Ovary (tissue), 9 donors: Measurements from ENCODE around the gene ALDOA. TPM values are rescaled to one million over a fixed set of nuclear protein-coding genes. Genes with fewer than 3 reads are reported as not detected.

Experiments
- DNase-seq, 5 donors: peaks; one replicate each; pipeline ENCODE4 v3.0.0-alpha.2; 2019 to 2020
- H3K27ac ChIP-seq, 2 donors: fragments of 200-600 bp; one replicate each; pipeline versions ENCODE4 v1.5.1 to v1.8.0; 2019 to 2022
- H3K27me3 ChIP-seq: fragments of 200-600 bp; one replicate; pipeline ENCODE4 v1.8.0; 2022
- H3K36me3 ChIP-seq: fragments of 200-600 bp; sonication (generic); one replicate; pipeline ENCODE4 v1.5.1; 2019
- H3K4me1 ChIP-seq: one replicate; pipeline ENCODE4 v1.8.1; 2013; ENCODE audit warnings: mild to moderate bottlenecking, moderate library complexity; ENCODE audit not compliant: insufficient read depth
- H3K4me3 ChIP-seq: fragments of 200-600 bp; sonication (generic); one replicate; pipeline ENCODE4 v1.5.1; 2017
- H3K9me3 ChIP-seq, 2 donors: fragments of 200-600 bp in 1 of 2; sonication (generic) in 1 of 2; one replicate each; pipeline versions ENCODE4 v1.5.1 to v1.8.1; 2013 to 2019; ENCODE audit warnings: mild to moderate bottlenecking in 1 of 2, moderate library complexity in 1 of 2
- CTCF ChIP-seq, 3 donors: fragments of 450-650 bp in 2 of 3; fragments of 200-600 bp in 1 of 3; IDR thresholded peaks; one replicate each; pipeline versions ENCODE4 v1.5.1 to v1.8.0; 2016 to 2022; ENCODE audit warnings: antibody characterized with exemption in 3 of 3, mild to moderate bottlenecking in 1 of 3
- EP300 ChIP-seq: sonication (generic); formaldehyde crosslinking; IDR thresholded peaks from one replicate; pipeline ENCODE4 v1.6.1; 2017; ENCODE audit warnings: antibody characterized with exemption
- POLR2A ChIP-seq: fragments of 450-650 bp; IDR thresholded peaks from one replicate; pipeline ENCODE4 v1.6.1; 2017; ENCODE audit warnings: antibody characterized with exemption, mild to moderate bottlenecking, moderate library complexity
- WGBS, 3 donors: extraction: QIAGEN DNeasy Blood & Tissue Kit in 1 of 3; methylation state at CpG; one replicate each; pipeline versions ENCODE4 v1.1.5 to v1.1.7; 2013 to 2017; 5-methylcytosine and 5-hydroxymethylcytosine counted together
- intact Hi-C, 4 donors: fragments of 100-400 bp; cut with DNase I; formaldehyde crosslinking; loops; one replicate each; pipeline versions ENCODE4 v1.11.0 to v1.15.1; 2022 to 2023
- polyA plus RNA-seq, 2 donors: library from polyadenylated mRNA; stranded (reverse); fragments of 200-250 nt in 1 of 2; fragments of 350-450 nt in 1 of 2; fragmentation: Illumina TruSeq in 1 of 2; extraction: RNeasy Lipid Tissue Mini Kit (QIAGEN cat#74804) in 1 of 2; gene quantifications; one replicate each; pipeline ENCODE4 v1.2.3, GENCODE V29; 2013 to 2014
- total RNA-seq, 7 donors: library from RNA; depleted of rRNA in 2 of 7; stranded (reverse); fragments of >200 nt in 2 of 7; fragmentation: NEBNext Ultra II Directional in 3 of 7; extraction: Animal tissue kit (Norgen Biotek cat#: 25700) in 3 of 7; gene quantifications; one replicate each; pipeline versions ENCODE4 v1.1.0 to v1.2.4, GENCODE V29; 2016 to 2023
- donor health status: DM: no; HTN: no; CAD: no; lungs with moderate emphysema.
- donor health status: DM: no; HTN: no; CAD: no.
- donor health status: Bipolar disorder and iron deficiency.
- donor health status: DM: yes; HTN: yes; CAD: no.
- donor health status: DM: no; HTN: no; CAD: no.
- donor health status: DM: yes; HTN: yes; CAD: no.

ALDOA gene
- total and polyA plus RNA-seq, 9 donors, result 252 to 1,259 (median 835) TPM

GRCh38 chr16:30087181-30087898 is 21.8 kb downstream of the ALDOA start:
- peaks cover 2% of the 10 kb centered on the region for H3K4me1 ChIP-seq
- TF ChIP-seq CTCF (IDR thresholded peaks at IDR 0.05), result no peak
- no peak for TF ChIP-seq EP300
- TF ChIP-seq POLR2A, result no peak
- H3K4me3 ChIP-seq, result no peak overlapping the region
- H3K36me3 ChIP-seq, result no peaks in the 10 kb centered on the region
- no peak overlapping the region for H3K27ac ChIP-seq
- no peaks in the 10 kb centered on the region for H3K9me3 ChIP-seq
- 84 to 88% (median 86%) methylated on average over 11 of the region's 11 CpGs for WGBS, 3 donors
- intact Hi-C loops, result loop anchor here in 1 of 4 donors (10.0 kb wide), 1 partner anchor 437 kb away; the partner anchor contains the start of gene ZNF768
- no peaks in the 10 kb centered on the region for H3K27me3 ChIP-seq
- no peak for DNase-seq

GRCh38 chr16:30088237-30088831 is 22.8 kb downstream of the ALDOA start:
- peaks cover 4% of the 10 kb centered on the region for H3K4me1 ChIP-seq
- no peak for DNase-seq
- TF ChIP-seq CTCF (IDR thresholded peaks at IDR 0.05) (no peak), EP300 (no peak), POLR2A (no peak)
- H3K4me3 ChIP-seq, result no peak overlapping the region
- H3K36me3 ChIP-seq, result no peaks in the 10 kb centered on the region
- 69% methylated on average over 10 of the region's 10 CpGs for WGBS, 3 donors
- intact Hi-C loops, result loop anchor here in 1 of 4 donors (10.0 kb wide), 1 partner anchor 436 kb away; the partner anchor contains the start of gene ZNF768
- H3K27me3 ChIP-seq, result no peaks in the 10 kb centered on the region
- H3K27ac ChIP-seq, result no peak overlapping the region
- no peaks in the 10 kb centered on the region for H3K9me3 ChIP-seq

GRCh38 chr16:30088832-30089624 is 23.5 kb downstream of the ALDOA start:
- Histone ChIP-seq H3K4me3 (no peak overlapping the region), H3K27me3 (no peaks in the 10 kb centered on the region), H3K27ac (no peak overlapping the region), H3K36me3 (no peaks in the 10 kb centered on the region), H3K9me3 (no peaks in the 10 kb centered on the region), H3K4me1 (peaks cover 4% of the 10 kb centered on the region)
- intact Hi-C loops, result loop anchor here in 1 of 4 donors (10.0 kb wide), 1 partner anchor 436 kb away; the partner anchor contains the start of gene ZNF768
- WGBS, 3 donors, result 72 to 82% (median 81%) methylated on average over 13 to 22 of the region's 22 CpGs
- TF ChIP-seq CTCF (IDR thresholded peaks at IDR 0.05) (no peak), EP300 (no peak), POLR2A (no peak)
- no peak for DNase-seq

- WGBS, 3 donors, result 61 to 70% (median 66%) methylated on average over 26 of the region's 26 CpGs
- no peak for TF ChIP-seq CTCF (IDR thresholded peaks at IDR 0.05)
- no peak for TF ChIP-seq POLR2A
- TF ChIP-seq EP300, result no peak
- Histone ChIP-seq H3K27ac (peak overlapping the region; percentile 31 to 70), H3K36me3 (no peaks in the 10 kb centered on the region), H3K27me3 (no peaks in the 10 kb centered on the region), H3K4me1 (peaks cover 10% of the 10 kb centered on the region), H3K4me3 (no peak overlapping the region), H3K9me3 (no peaks in the 10 kb centered on the region)
- DNase-seq, result peak in 2 of 5 donors; percentile 44 to 54
- intact Hi-C loops, result loop anchor here in 2 of 4 donors (5.0 to 10.0 kb wide), 3 partner anchors 304 to 327 kb away; partner anchors contain the start of gene ZNF48 (in 1 of the 2)
These were observed 25.2 kb downstream of the ALDOA start for GRCh38 chr16:30090610-30091331.
